Astrocyte (in vitro differentiated cells and primary cell): ENCODE data around the gene ZNF668.

Experiments
- EZH2 ChIP-seq: IDR thresholded peaks from 2 replicates; pipeline ENCODE4 v1.6.1; 2012; ENCODE audit warnings: mild to moderate bottlenecking, low read length, inconsistent platforms; ENCODE audit not compliant: insufficient read depth
- TF ChIP-seq, protein P1 (sequence below): IDR thresholded peaks from 2 replicates; pipeline ENCODE4 v1.5.1; 2011; ENCODE audit warnings: low read depth, mild to moderate bottlenecking, inconsistent platforms, low read length, moderate library complexity; ENCODE audit not compliant: insufficient read depth

DNA sequence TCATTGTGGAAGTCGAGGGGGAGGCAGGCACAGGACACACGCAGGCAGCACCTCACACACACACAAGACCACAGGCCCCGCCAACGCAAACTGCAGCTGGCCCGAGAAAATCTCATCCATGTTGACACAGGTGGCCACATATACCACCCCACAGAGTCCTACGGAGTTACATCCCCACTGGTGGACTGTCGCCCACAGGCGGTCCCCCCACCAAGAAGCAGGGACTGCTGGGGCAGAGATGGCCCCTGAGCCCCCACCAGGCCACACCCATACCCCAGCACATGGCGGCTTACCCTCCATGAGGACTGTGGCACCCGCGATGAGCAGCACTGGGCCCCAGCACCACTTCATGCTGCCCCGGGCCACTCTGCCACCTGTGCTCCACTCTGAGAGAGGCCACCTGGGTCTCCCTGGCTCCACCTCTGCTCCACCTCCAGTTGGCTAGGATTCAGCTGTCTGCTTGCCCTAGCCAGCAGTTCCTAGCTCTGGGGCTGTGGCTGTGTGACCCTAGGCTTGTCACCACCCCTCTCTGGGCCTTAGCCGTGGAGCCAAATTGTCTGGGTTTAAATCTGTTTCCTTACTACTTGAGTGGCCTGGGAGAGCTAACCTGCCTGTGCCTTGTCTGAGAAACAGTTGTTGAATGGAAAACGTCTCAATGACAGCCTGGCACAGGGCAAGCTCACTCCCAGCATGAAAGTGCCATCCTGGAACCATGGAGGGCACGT, 14.6 kb upstream of the ZNF668 start, which contains the start of gene PRSS53:
- TF ChIP-seq, protein P1, sequence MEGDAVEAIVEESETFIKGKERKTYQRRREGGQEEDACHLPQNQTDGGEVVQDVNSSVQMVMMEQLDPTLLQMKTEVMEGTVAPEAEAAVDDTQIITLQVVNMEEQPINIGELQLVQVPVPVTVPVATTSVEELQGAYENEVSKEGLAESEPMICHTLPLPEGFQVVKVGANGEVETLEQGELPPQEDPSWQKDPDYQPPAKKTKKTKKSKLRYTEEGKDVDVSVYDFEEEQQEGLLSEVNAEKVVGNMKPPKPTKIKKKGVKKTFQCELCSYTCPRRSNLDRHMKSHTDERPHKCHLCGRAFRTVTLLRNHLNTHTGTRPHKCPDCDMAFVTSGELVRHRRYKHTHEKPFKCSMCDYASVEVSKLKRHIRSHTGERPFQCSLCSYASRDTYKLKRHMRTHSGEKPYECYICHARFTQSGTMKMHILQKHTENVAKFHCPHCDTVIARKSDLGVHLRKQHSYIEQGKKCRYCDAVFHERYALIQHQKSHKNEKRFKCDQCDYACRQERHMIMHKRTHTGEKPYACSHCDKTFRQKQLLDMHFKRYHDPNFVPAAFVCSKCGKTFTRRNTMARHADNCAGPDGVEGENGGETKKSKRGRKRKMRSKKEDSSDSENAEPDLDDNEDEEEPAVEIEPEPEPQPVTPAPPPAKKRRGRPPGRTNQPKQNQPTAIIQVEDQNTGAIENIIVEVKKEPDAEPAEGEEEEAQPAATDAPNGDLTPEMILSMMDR = no peak
- TF ChIP-seq EZH2 = no peak
